ENCODE measurements around the gene EXOC6B.

DNA sequence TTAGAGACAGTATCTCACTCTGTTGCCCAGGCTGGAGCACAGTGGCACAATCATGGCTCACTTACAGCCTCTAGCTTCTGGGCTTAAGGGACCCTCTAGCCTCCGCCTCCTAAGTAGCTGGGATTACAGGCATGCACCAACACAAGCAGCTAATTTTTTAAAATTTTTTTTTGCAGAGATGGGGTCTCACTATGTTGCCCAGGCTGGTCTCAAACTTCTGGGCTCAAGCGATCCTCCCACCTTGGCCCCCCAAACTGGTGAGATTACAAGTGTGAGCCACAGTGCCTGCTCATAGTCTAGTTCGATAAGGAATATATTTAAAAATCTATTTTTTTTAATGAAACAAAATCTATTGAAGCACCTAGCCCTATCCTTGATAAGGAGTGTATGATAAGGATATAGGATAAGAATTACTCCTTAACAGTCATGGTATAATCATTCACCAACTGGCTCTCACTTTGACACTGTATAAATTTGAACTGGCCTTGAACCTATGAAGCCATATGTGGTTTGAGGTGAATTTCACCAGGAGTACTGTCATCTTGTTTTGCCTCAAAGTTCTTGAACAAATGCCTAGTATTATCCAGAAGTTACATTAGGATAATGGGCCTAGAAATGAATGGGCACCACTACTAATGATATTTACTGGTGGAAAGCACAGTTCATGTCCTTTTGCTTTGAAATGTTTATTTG, 71.1 kb downstream of the EXOC6B start:
- TF ChIP-seq EZH2 (IDR thresholded peaks at IDR 0.05) (no peak), POLR2AphosphoS5 (IDR thresholded peaks at IDR 0.05; ENCODE audit: borderline replicate concordance, low read depth, low read length) (no peak), FOXP2 (optimal IDR thresholded peaks at IDR 0.05; ENCODE audit: control extremely low read depth, extremely low read length, insufficient read depth) (no peak)

Data from SK-N-MC (cell line).